Stimulated activated CD8-positive, alpha-beta memory T cell treated with anti-CD3 and anti-CD28 coated beads, Interleukin-4, amount 100 ng/mL, for 24 hours (primary cell): ENCODE measurements around the gene LHFPL6.

Experiments
- DNase-seq: peaks from one replicate; pipeline ENCODE4 v3.0.0-alpha.2; 2020; ENCODE audit warnings: low read depth

The LHFPL6 gene

DNA sequence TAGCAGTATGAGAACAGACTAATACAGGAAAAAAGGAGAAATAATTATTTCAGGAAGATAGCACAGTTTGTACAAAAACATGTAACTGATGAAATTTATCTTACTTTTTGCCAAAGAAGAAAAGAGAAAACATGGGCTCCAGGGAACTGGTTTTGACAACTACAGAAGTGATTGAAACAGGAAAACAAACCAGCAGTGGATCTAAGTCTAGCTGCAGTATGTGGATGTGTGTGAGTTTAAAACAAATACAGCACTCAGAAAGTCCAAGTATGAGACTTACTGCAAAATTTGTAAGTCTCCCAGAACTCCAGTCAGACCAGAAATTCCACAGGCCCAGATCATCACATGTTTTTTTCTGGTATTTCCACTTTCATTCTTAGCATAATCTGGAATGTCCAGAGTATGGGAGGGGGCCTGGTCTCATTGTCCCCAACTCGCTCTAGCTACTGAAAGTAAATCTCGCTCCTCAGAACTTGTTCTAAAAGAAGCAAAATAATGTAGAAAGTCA is 305.3 kb downstream of the LHFPL6 start:
- DNase-seq, result no peak

- DNase-seq, result no peak
Measured at GRCh38 chr13:39297023-39297422, 306.0 kb downstream of the LHFPL6 start.

GRCh38 chr13:39296193-39296592 is 306.8 kb downstream of the LHFPL6 start:
- no peak for DNase-seq
